Peyer's patch (tissue), 4 donors: Measurements from ENCODE around the gene TOX3. TPM values are rescaled to one million over a fixed set of nuclear protein-coding genes. Genes with fewer than 3 reads are reported as not detected.

Source experiments
- DNase-seq, 3 donors: peaks; one replicate each; pipeline ENCODE4 v3.0.0-alpha.2; 2017 to 2019
- H3K27ac ChIP-seq, 4 donors: fragments of 200-600 bp; sonication (generic); one replicate each; pipeline ENCODE4 v1.5.1; 2016 to 2019
- H3K27me3 ChIP-seq, 2 donors: fragments of 200-600 bp; sonication (generic); one replicate each; pipeline ENCODE4 v1.5.1; 2019
- H3K36me3 ChIP-seq, 3 donors: fragments of 200-600 bp; sonication (generic); one replicate each; pipeline ENCODE4 v1.5.1; 2016 to 2019
- H3K4me1 ChIP-seq, 4 donors: fragments of 200-600 bp; sonication (generic); one replicate each; pipeline ENCODE4 v1.5.1; 2016 to 2019
- H3K4me3 ChIP-seq, 4 donors: fragments of 200-600 bp; sonication (generic); 1 replicate in 3 of 4; 2 replicates in 1 of 4; pipeline ENCODE4 v1.5.1; 2016 to 2019; ENCODE audit warnings: mild to moderate bottlenecking in 1 of 4
- H3K9me3 ChIP-seq, 4 donors: fragments of 200-600 bp; sonication (generic); one replicate each; pipeline ENCODE4 v1.5.1; 2016 to 2019; ENCODE audit warnings: mild to moderate bottlenecking in 1 of 4
- POLR2A ChIP-seq, 2 donors: fragments of 450-650 bp; IDR thresholded peaks; one replicate each; pipeline ENCODE4 v1.5.1; 2017; ENCODE audit warnings: antibody characterized with exemption in 2 of 2, mild to moderate bottlenecking in 2 of 2, moderate library complexity in 2 of 2
- total RNA-seq, 4 donors: library from RNA; depleted of rRNA; stranded (reverse); fragments of >200 nt; gene quantifications; one replicate each; pipeline ENCODE4 v1.1.0, GENCODE V29; 2016
- TF ChIP-seq, protein P1 (sequence below), 6 experiments: fragments of 450-650 bp in 4 of 6; fragments of 200-600 bp in 2 of 6; sonication (generic) in 1 of 6; IDR thresholded peaks; one replicate each; pipeline ENCODE4 v1.5.1; 2017 to 2019; ENCODE audit warnings: antibody characterized with exemption in 6 of 6, mild to moderate bottlenecking in 3 of 6, moderate library complexity in 1 of 6

Gene TOX3
- total RNA-seq, 4 donors from 2014 or later: 5.0 to 24.5 (median 18.6) TPM

- DNase-seq: no peak
- Histone ChIP-seq H3K27me3 (no peaks in the 10 kb centered on the region), H3K4me1 (no peaks in the 10 kb centered on the region), H3K4me3 (no peak overlapping the region), H3K9me3 (no peaks in the 10 kb centered on the region), H3K36me3 (no peaks in the 10 kb centered on the region), H3K27ac (no peak overlapping the region)
- TF ChIP-seq POLR2A (IDR thresholded peaks at IDR 0.05): no peak
- TF ChIP-seq, protein P1, sequence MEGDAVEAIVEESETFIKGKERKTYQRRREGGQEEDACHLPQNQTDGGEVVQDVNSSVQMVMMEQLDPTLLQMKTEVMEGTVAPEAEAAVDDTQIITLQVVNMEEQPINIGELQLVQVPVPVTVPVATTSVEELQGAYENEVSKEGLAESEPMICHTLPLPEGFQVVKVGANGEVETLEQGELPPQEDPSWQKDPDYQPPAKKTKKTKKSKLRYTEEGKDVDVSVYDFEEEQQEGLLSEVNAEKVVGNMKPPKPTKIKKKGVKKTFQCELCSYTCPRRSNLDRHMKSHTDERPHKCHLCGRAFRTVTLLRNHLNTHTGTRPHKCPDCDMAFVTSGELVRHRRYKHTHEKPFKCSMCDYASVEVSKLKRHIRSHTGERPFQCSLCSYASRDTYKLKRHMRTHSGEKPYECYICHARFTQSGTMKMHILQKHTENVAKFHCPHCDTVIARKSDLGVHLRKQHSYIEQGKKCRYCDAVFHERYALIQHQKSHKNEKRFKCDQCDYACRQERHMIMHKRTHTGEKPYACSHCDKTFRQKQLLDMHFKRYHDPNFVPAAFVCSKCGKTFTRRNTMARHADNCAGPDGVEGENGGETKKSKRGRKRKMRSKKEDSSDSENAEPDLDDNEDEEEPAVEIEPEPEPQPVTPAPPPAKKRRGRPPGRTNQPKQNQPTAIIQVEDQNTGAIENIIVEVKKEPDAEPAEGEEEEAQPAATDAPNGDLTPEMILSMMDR (IDR thresholded peaks at IDR 0.05): no peak
These were observed 79.9 kb downstream of the TOX3 start for GRCh38 chr16:52466994-52467393.

DNA sequence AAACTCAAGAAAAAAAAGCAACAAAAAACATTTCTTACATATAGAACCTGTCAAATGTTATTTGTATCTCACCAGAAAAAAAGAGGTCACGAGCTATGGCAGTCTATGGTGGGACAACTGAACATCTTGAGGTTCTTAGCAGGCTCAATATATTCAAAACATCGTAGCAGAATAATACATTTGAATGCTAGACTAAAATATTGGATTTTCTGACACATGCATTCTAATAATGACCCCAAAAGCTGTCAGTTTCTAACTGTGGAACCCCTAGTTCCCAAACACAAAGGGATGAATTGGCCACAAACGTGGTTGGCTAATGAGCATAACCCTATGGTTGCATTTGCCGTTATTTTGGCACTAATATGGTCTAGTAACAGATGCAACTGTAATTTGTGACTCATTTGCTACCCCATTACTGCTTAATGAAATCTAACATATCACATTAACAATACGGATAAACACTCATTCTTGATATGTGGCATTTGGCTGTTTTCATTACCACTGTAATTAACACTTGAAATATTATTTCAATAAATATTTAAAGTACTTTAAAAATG is 81.2 kb downstream of the TOX3 start:
- H3K4me3 ChIP-seq: no peak overlapping the region
- TF ChIP-seq, protein P1 (IDR thresholded peaks at IDR 0.05): no peak
- TF ChIP-seq POLR2A (IDR thresholded peaks at IDR 0.05): no peak
- H3K27me3 ChIP-seq: no peaks in the 10 kb centered on the region
- no peaks in the 10 kb centered on the region for H3K36me3 ChIP-seq
- no peak for DNase-seq
- no peaks in the 10 kb centered on the region for H3K9me3 ChIP-seq
- no peak overlapping the region for H3K27ac ChIP-seq
- H3K4me1 ChIP-seq: no peaks in the 10 kb centered on the region

- Histone ChIP-seq H3K9me3 (no peaks in the 10 kb centered on the region), H3K36me3 (no peaks in the 10 kb centered on the region)
These were observed 83.0 kb downstream of the TOX3 start for GRCh38 chr16:52463904-52464303.

GRCh38 chr16:52462816-52463215 is 84.1 kb downstream of the TOX3 start:
- Histone ChIP-seq H3K36me3 (no peaks in the 10 kb centered on the region), H3K4me3 (no peak overlapping the region), H3K27me3 (no peaks in the 10 kb centered on the region), H3K27ac (no peak overlapping the region), H3K9me3 (no peaks in the 10 kb centered on the region), H3K4me1 (no peaks in the 10 kb centered on the region)
- no peak for DNase-seq
- TF ChIP-seq POLR2A (IDR thresholded peaks at IDR 0.05): no peak
- TF ChIP-seq, protein P1 (IDR thresholded peaks at IDR 0.05): no peak

More at GRCh38 chr16:52463904-52464303, 83.0 kb downstream of the TOX3 start:
- Histone ChIP-seq H3K4me3 (no peak overlapping the region), H3K4me1 (no peaks in the 10 kb centered on the region), H3K27ac (no peak overlapping the region), H3K27me3 (no peaks in the 10 kb centered on the region)
- DNase-seq: no peak
- TF ChIP-seq, protein P1 (IDR thresholded peaks at IDR 0.05): no peak

DNA sequence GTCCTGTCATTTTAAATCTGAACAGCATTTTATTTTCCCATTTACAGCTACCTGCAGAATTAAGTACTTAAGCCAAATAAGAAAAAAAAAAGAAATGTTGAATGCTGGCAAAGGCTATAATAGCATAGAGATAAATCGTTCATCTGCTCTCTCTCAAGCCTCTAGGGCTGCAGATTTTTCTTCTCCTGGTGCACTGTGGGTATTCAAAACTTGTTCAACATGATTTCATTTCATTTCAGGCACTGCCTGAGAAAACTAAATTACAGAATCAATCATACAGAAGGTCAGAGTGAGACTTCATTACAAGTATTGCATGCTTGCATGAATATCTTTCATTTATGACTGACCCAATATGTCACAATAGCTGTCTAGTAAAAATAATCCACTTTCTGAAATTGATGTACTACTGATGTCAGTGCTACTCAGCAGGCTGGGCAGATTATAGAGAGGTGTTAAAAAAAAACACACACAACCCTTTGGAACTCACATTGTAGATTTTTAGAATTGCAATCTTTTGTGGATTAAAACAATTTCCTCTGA is 86.2 kb downstream of the TOX3 start:
- Histone ChIP-seq H3K27me3 (no peaks in the 10 kb centered on the region), H3K36me3 (no peaks in the 10 kb centered on the region), H3K4me3 (no peak overlapping the region), H3K27ac (no peak overlapping the region), H3K4me1 (no peaks in the 10 kb centered on the region), H3K9me3 (no peaks in the 10 kb centered on the region)
- TF ChIP-seq, protein P1 (IDR thresholded peaks at IDR 0.05): no peak
- no peak for TF ChIP-seq POLR2A (IDR thresholded peaks at IDR 0.05)
- DNase-seq: no peak
